ENCODE measurements around the gene CPN1.

- TF ChIP-seq REST (IDR thresholded peaks at IDR 0.05; ENCODE audit: unreplicated experiment), result no peak
- TF ChIP-seq POLR2AphosphoS5 (IDR thresholded peaks at IDR 0.05; ENCODE audit: low read depth), result no peak
- no peak for TF ChIP-seq CTCF (conservative IDR thresholded peaks at IDR 0.05; ENCODE audit: low read depth in 2 of 2)
- TF ChIP-seq CREB1 (CRISPR knock-in tag; IDR thresholded peaks at IDR 0.05; ENCODE audit: low read depth), result no peak
- no peak for TF ChIP-seq EZH2 (IDR thresholded peaks at IDR 0.05; ENCODE audit: low read depth, unreplicated experiment)
- no peak for TF ChIP-seq ZNF331 (CRISPR knock-in tag; IDR thresholded peaks at IDR 0.05; ENCODE audit: low read depth)
- no peak for TF ChIP-seq ZNF114 (CRISPR knock-in tag; IDR thresholded peaks at IDR 0.05)
These were observed 81.5 kb downstream of the CPN1 start for GRCh38 chr10:100000109-100000644.
